H1 (cell line): Measurements from ENCODE around the gene RNU6-7. TPM values are rescaled to one million over a fixed set of nuclear protein-coding genes. Genes with fewer than 3 reads are reported as not detected.

Source experiments
- CTCF ChIA-PET: fragments of 300-600 bp; sonication (Branson Sonifier 250); formaldehyde crosslinking; loops from one replicate; lab custom pipeline; 2021; ENCODE audit not compliant: partially characterized antibody; lab: Charles Lee
- POLR2A ChIA-PET: fragments of 300-600 bp; sonication (Branson Sonifier 250); formaldehyde crosslinking; loops from one replicate; lab custom pipeline; 2021; ENCODE audit warnings: inconsistent platforms; ENCODE audit not compliant: partially characterized antibody; lab: Charles Lee
- DNase-seq, 2 experiments: peaks; one replicate each; pipeline versions ENCODE4 v3.0.0 to v3.0.0-alpha.2; 2010 to 2022; ENCODE audit warnings: low spot score in 2 of 2, low read depth in 1 of 2, mixed read lengths in 1 of 2
- FAIRE-seq: peaks from 2 replicates; lab custom pipeline; 2011; peaks lifted over from hg19 to GRCh38; lab: Jason Lieb, UNC
- H2AFZ ChIP-seq: 2 replicates; pipeline ENCODE4 v1.8.1; 2012; ENCODE audit warnings: low read length, inconsistent platforms
- H2AK5ac ChIP-seq: 2 replicates; pipeline ENCODE4 v1.6.1; 2013; ENCODE audit warnings: low read depth, low read length
- H2BK120ac ChIP-seq: replicated peaks from 2 replicates; pipeline ENCODE3; 2013; ENCODE audit warnings: low read depth, low read length, inconsistent platforms
- H2BK12ac ChIP-seq: 2 replicates; pipeline ENCODE4 v1.6.1; 2013; ENCODE audit warnings: low read depth, low read length
- H2BK15ac ChIP-seq: 2 replicates; pipeline ENCODE4 v1.6.1; 2013; ENCODE audit warnings: low read length
- H2BK20ac ChIP-seq: 2 replicates; pipeline ENCODE4 v1.6.1; 2013; ENCODE audit warnings: low read length
- H2BK5ac ChIP-seq: 2 replicates; pipeline ENCODE4 v1.6.1; 2013; ENCODE audit warnings: low read depth, low read length
- H3K14ac ChIP-seq: 2 replicates; pipeline ENCODE4 v1.6.1; 2013; ENCODE audit warnings: inconsistent platforms; ENCODE audit not compliant: insufficient read length
- H3K18ac ChIP-seq: 2 replicates; pipeline ENCODE4 v1.6.1; 2013; ENCODE audit warnings: low read length; ENCODE audit errors: extremely low read depth
- H3K23ac ChIP-seq: 2 replicates; pipeline ENCODE4 v1.6.1; 2013; ENCODE audit warnings: inconsistent platforms; ENCODE audit not compliant: insufficient read length
- H3K23me2 ChIP-seq: 2 replicates; pipeline ENCODE4 v1.6.1; 2013; ENCODE audit warnings: low read depth, low read length
- H3K27ac ChIP-seq: 2 replicates; pipeline ENCODE4 v1.6.1; 2011; ENCODE audit warnings: low read depth, low read length, inconsistent platforms
- H3K27me3 ChIP-seq, 4 experiments: replicated peaks in 1 of 4; 1 replicate in 1 of 4; 2 replicates in 3 of 4; pipeline versions ENCODE4 v1.6.1 to v1.8.1; 2011 to 2013; ENCODE audit warnings: low read length in 3 of 4, mild to moderate bottlenecking in 3 of 4, inconsistent platforms in 2 of 4, mixed read lengths in 2 of 4, moderate library complexity in 1 of 4; ENCODE audit not compliant: control insufficient read depth in 3 of 4, insufficient read depth in 3 of 4; ENCODE audit errors: extremely low read depth in 1 of 4
- H3K36me3 ChIP-seq, 4 experiments: 2 replicates each; pipeline versions ENCODE4 v1.6.1 to v1.8.1; 2011 to 2013; ENCODE audit warnings: mild to moderate bottlenecking in 4 of 4, low read length in 3 of 4, moderate library complexity in 2 of 4, control low read depth in 1 of 4, inconsistent platforms in 1 of 4; ENCODE audit not compliant: insufficient read depth in 4 of 4, control insufficient read depth in 2 of 4
- H3K4ac ChIP-seq: replicated peaks from 2 replicates; pipeline ENCODE3; 2013; ENCODE audit warnings: low read length, low read depth, mixed read lengths, inconsistent platforms; ENCODE audit not compliant: insufficient read length
- H3K4me1 ChIP-seq, 4 experiments: replicated peaks in 1 of 4; 1 replicate in 1 of 4; 2 replicates in 3 of 4; pipeline versions ENCODE4 v1.6.1 to v1.8.1; 2011 to 2013; ENCODE audit warnings: low read length in 3 of 4, inconsistent platforms in 2 of 4, mixed read lengths in 1 of 4; ENCODE audit not compliant: insufficient read depth in 4 of 4, control insufficient read depth in 3 of 4
- H3K4me2 ChIP-seq, 2 experiments: 2 replicates each; pipeline versions ENCODE4 v1.6.1 to v1.8.1; 2011 to 2013; ENCODE audit warnings: low read depth in 2 of 2, low read length in 2 of 2, control low read depth in 1 of 2, inconsistent platforms in 1 of 2, mild to moderate bottlenecking in 1 of 2; ENCODE audit not compliant: insufficient read depth in 1 of 2
- H3K4me3 ChIP-seq, 4 experiments: fragments of 200-600, 300-600 bp in 1 of 4; sonication (generic), shearing (Covaris generic), sonication (Bioruptor Twin) in 1 of 4; 2 replicates each; pipeline versions ENCODE4 v1.5.1 to v1.8.1; 2011 to 2016; ENCODE audit warnings: low read length in 4 of 4, low read depth in 3 of 4, control low read depth in 2 of 4, inconsistent platforms in 2 of 4, mild to moderate bottlenecking in 2 of 4, mixed read lengths in 1 of 4, moderate library complexity in 1 of 4; ENCODE audit not compliant: insufficient read depth in 2 of 4; ENCODE audit errors: extremely low read depth in 1 of 4
- H3K56ac ChIP-seq: replicated peaks from 2 replicates; pipeline ENCODE3; 2013; ENCODE audit warnings: low read depth, mild to moderate bottlenecking, mixed read lengths, low read length, inconsistent platforms; ENCODE audit not compliant: insufficient read length
- H3K79me1 ChIP-seq: 2 replicates; pipeline ENCODE4 v1.6.1; 2013; ENCODE audit warnings: low read depth, low read length, control low read depth
- H3K79me2 ChIP-seq, 2 experiments: 2 replicates each; pipeline versions ENCODE4 v1.6.1 to v1.8.1; 2012 to 2013; ENCODE audit warnings: low read length in 2 of 2, mild to moderate bottlenecking in 2 of 2, inconsistent platforms in 1 of 2; ENCODE audit not compliant: insufficient read depth in 2 of 2, control insufficient read depth in 1 of 2
- H3K9ac ChIP-seq, 4 experiments: replicated peaks in 1 of 4; 1 replicate in 1 of 4; 2 replicates in 3 of 4; pipeline versions ENCODE4 v1.6.1 to v1.8.1; 2011 to 2013; ENCODE audit warnings: low read depth in 3 of 4, low read length in 3 of 4, control low read depth in 2 of 4, mild to moderate bottlenecking in 2 of 4, moderate library complexity in 2 of 4, inconsistent platforms in 1 of 4; ENCODE audit errors: extremely low read depth in 1 of 4
- H3K9me3 ChIP-seq, 2 experiments: 2 replicates each; pipeline versions ENCODE4 v1.6.1 to v1.8.1; 2012 to 2013; ENCODE audit warnings: mild to moderate bottlenecking in 2 of 2, moderate library complexity in 2 of 2, control low read depth in 1 of 2, inconsistent platforms in 1 of 2, low read depth in 1 of 2, low read length in 1 of 2, mixed read lengths in 1 of 2; ENCODE audit not compliant: insufficient read depth in 2 of 2
- H4K20me1 ChIP-seq, 2 experiments: replicated peaks in 1 of 2; 2 replicates each; pipeline versions ENCODE3 to v1.8.1; 2011 to 2013; ENCODE audit warnings: inconsistent platforms in 2 of 2, low read length in 2 of 2, mild to moderate bottlenecking in 1 of 2; ENCODE audit not compliant: insufficient read depth in 2 of 2, control insufficient read depth in 1 of 2
- H4K5ac ChIP-seq: 2 replicates; pipeline ENCODE4 v1.6.1; 2013; ENCODE audit warnings: low read length, low read depth, mixed read lengths, inconsistent platforms; ENCODE audit not compliant: insufficient read length
- H4K8ac ChIP-seq: 2 replicates; pipeline ENCODE4 v1.8.0; 2013; ENCODE audit warnings: mild to moderate bottlenecking, moderate library complexity, low read length, inconsistent platforms; ENCODE audit not compliant: insufficient read depth; ENCODE audit errors: extremely low read depth
- H4K91ac ChIP-seq: replicated peaks from 2 replicates; pipeline ENCODE3; 2013; ENCODE audit warnings: low read length, mixed read lengths, inconsistent platforms; ENCODE audit not compliant: insufficient read length
- CHD1 ChIP-seq: IDR thresholded peaks from 2 replicates; pipeline ENCODE4 v1.6.1; 2012; ENCODE audit warnings: low read depth, low read length, improper control_type of control experiment
- CREB1 ChIP-seq: IDR thresholded peaks from 2 replicates; pipeline ENCODE4 v1.6.1; 2012; ENCODE audit warnings: inconsistent platforms
- CTBP2 ChIP-seq: IDR thresholded peaks from 2 replicates; pipeline ENCODE4 v1.7.0; 2011; ENCODE audit warnings: borderline replicate concordance, mild to moderate bottlenecking, moderate library complexity, mixed read lengths, low read length; ENCODE audit not compliant: insufficient read depth, insufficient read length
- E2F6 ChIP-seq: IDR thresholded peaks from 2 replicates; pipeline ENCODE4 v1.6.1; 2012; ENCODE audit warnings: inconsistent platforms
- EZH2 ChIP-seq: fragments of 200-600 bp; sonication (generic); IDR thresholded peaks from 2 replicates; pipeline ENCODE4 v1.7.1; 2012; ENCODE audit warnings: low read depth, mild to moderate bottlenecking, moderate library complexity, low read length, inconsistent platforms; ENCODE audit not compliant: severe bottlenecking
- GABPA ChIP-seq: IDR thresholded peaks from 2 replicates; pipeline ENCODE4 v1.6.1; 2011; ENCODE audit warnings: mild to moderate bottlenecking, low read length, moderate library complexity, borderline replicate concordance; ENCODE audit not compliant: insufficient read depth
- HDAC2 ChIP-seq, 2 experiments: fragments of 300-600 bp in 1 of 2; sonication (generic) in 1 of 2; IDR thresholded peaks; 2 replicates each; pipeline ENCODE4 v1.6.1; 2011 to 2012; ENCODE audit warnings: low read depth in 2 of 2, low read length in 2 of 2, mild to moderate bottlenecking in 2 of 2, moderate library complexity in 2 of 2, borderline replicate concordance in 1 of 2, inconsistent platforms in 1 of 2
- MAFK ChIP-seq: IDR thresholded peaks from 2 replicates; pipeline ENCODE4 v1.6.1; 2012; ENCODE audit warnings: low read depth, mild to moderate bottlenecking, improper control_type of control experiment, low read length
- PHF8 ChIP-seq: fragments of 200-600 bp; sonication (generic); conservative IDR thresholded peaks from 2 replicates; pipeline ENCODE4 v1.7.1; 2012; ENCODE audit warnings: low read depth, mild to moderate bottlenecking, inconsistent platforms, low read length, moderate library complexity
- RAD21 ChIP-seq, 2 experiments: IDR thresholded peaks in 1 of 2; conservative IDR thresholded peaks in 1 of 2; 2 replicates each; pipeline ENCODE4 v1.6.1; 2011; ENCODE audit warnings: low read depth in 2 of 2, low read length in 2 of 2, improper control_type of control experiment in 1 of 2, inconsistent platforms in 1 of 2, mild to moderate bottlenecking in 1 of 2, moderate library complexity in 1 of 2
- RXRA ChIP-seq: IDR thresholded peaks from 2 replicates; pipeline ENCODE4 v1.6.1; 2011; ENCODE audit warnings: low read depth, mild to moderate bottlenecking, low read length, moderate library complexity; ENCODE audit not compliant: insufficient read depth
- SIN3A ChIP-seq, 2 experiments: IDR thresholded peaks in 1 of 2; conservative IDR thresholded peaks in 1 of 2; 2 replicates each; pipeline ENCODE4 v1.6.1; 2011 to 2012; ENCODE audit warnings: low read length in 2 of 2, improper control_type of control experiment in 1 of 2, low read depth in 1 of 2, mild to moderate bottlenecking in 1 of 2
- SIX5 ChIP-seq: IDR thresholded peaks from 2 replicates; pipeline ENCODE4 v1.6.1; 2011; ENCODE audit warnings: mild to moderate bottlenecking, low read depth, low read length
- WGBS, 2 experiments: shearing (Covaris generic) in 1 of 2; methylation state at CpG; one replicate each; pipeline versions ENCODE4 v1.1.6 to v1.1.7; 2013 to 2015; ENCODE audit warnings: low lambda C conversion rate in 2 of 2, mixed read lengths in 2 of 2, inconsistent platforms in 1 of 2, low coverage in 1 of 2, missing lambda C conversion rate in 1 of 2; ENCODE audit not compliant: insufficient replicate concordance in 2 of 2, insufficient coverage in 1 of 2, insufficient read length in 1 of 2; ENCODE audit errors: extremely low coverage in 1 of 2, missing lambda C conversion rate in 1 of 2; 5-methylcytosine and 5-hydroxymethylcytosine counted together
- polyA plus RNA-seq, 7 experiments: library from polyadenylated mRNA; depleted of rRNA in 3 of 7; stranded (reverse) in 5 of 7; unstranded in 2 of 7; fragments of >200 nt in 5 of 7; fragments of 200-250 nt in 2 of 7; gene quantifications; 1 replicate in 5 of 7; 2 replicates in 1 of 7; 4 replicates in 1 of 7; pipeline versions ENCODE4 v1.2.1 to v1.2.3, GENCODE V29; 2011 to 2013; ENCODE audit warnings: missing spikeins in 2 of 7, mixed read lengths in 2 of 7
- total RNA-seq: library from RNA; stranded (reverse); fragmentation: NEBNext Ultra II Directional; extraction: Animal tissue kit (Norgen Biotek cat#: 25700); gene quantifications from 2 replicates; pipeline ENCODE4 v1.2.1, GENCODE V29; 2021

Gene RNU6-7
- total and polyA plus RNA-seq, 2 of the 8 experiments (the other 6 are each of a cell fraction or from before 2014, with no cell fraction given), result not detected

- H2BK5ac ChIP-seq, result no peak overlapping the region
- no peak overlapping the region for H3K23ac ChIP-seq
- DNase-seq (no peak), FAIRE-seq (no peak)
- H3K79me2 ChIP-seq, result no peaks in the 10 kb centered on the region
- H3K4ac ChIP-seq, result no peak overlapping the region
- H3K27me3 ChIP-seq, result no peaks in the 10 kb centered on the region
- H3K4me2 ChIP-seq, result no peak overlapping the region
- no peak overlapping the region for H3K56ac ChIP-seq
- no peak overlapping the region for H3K14ac ChIP-seq
- no peak overlapping the region for H2AK5ac ChIP-seq
- H3K23me2 ChIP-seq, result no peaks in the 10 kb centered on the region
- ChIA-PET POLR2A (no interaction called here), CTCF (interaction anchor here (0.5 to 1.2 kb wide), 2 partner anchors 99 to 667 kb away, joined by 3 read pairs; no protein-coding TSS in a partner anchor)
- no peak overlapping the region for H4K91ac ChIP-seq
- H3K4me3 ChIP-seq, result no peak overlapping the region
- no peak overlapping the region for H2AFZ ChIP-seq
- no peak overlapping the region for H4K5ac ChIP-seq
- no peak overlapping the region for H3K9ac ChIP-seq
- H4K20me1 ChIP-seq, result no peaks in the 10 kb centered on the region
- H2BK12ac ChIP-seq, result no peak overlapping the region
- WGBS, 2 experiments, result 91% methylated on average over 3 of the region's 3 CpGs; no CpG with 5 or more reads in 1 of the 2 experiments
- no peak overlapping the region for H2BK20ac ChIP-seq
- H3K27ac ChIP-seq, result no peak overlapping the region
- no peaks in the 10 kb centered on the region for H3K36me3 ChIP-seq
- H2BK120ac ChIP-seq, result no peak overlapping the region
- H2BK15ac ChIP-seq, result no peak overlapping the region
- no peak overlapping the region for H3K18ac ChIP-seq
- peaks cover 0 to 3% (median 0%) of the 10 kb centered on the region in 4 experiments; a peak in 1 of 7 replicates for H3K4me1 ChIP-seq
- H4K8ac ChIP-seq, result no peak overlapping the region
- no peaks in the 10 kb centered on the region for H3K9me3 ChIP-seq
- H3K79me1 ChIP-seq, result no peaks in the 10 kb centered on the region
- TF ChIP-seq MAFK (no peak), SIX5 (no peak), RAD21 (IDR thresholded peaks at IDR 0.05 in 1 of 2, conservative IDR thresholded peaks at IDR 0.05 in 1 of 2; ENCODE audit: low read depth in 2 of 2, low read length in 2 of 2) (no peak), EZH2 (no peak), HDAC2 (IDR thresholded peaks at IDR 0.05; ENCODE audit: borderline replicate concordance in 1 of 2, low read depth in 2 of 2, low read length in 2 of 2) (no peak), CHD1 (no peak), E2F6 (no peak), PHF8 (no peak), CREB1 (no peak), SIN3A (conservative IDR thresholded peaks at IDR 0.05 in 1 of 2, IDR thresholded peaks at IDR 0.05 in 1 of 2; ENCODE audit: low read depth in 1 of 2, low read length in 2 of 2) (no peak), RXRA (no peak), CTBP2 (no peak), GABPA (no peak)
Measured at GRCh38 chr14:32211068-32211404, 9.2 kb downstream of the RNU6-7 start.
